OCI-M1 (cell line): Measurements from ENCODE around the gene CLASP2.
"Not testable (repeated sequence)": the region's sequence is repeated elsewhere in the genome, so short reads cannot be mapped to it uniquely, and the experiment has no call there.

Experiments used
- DNase-seq: peaks from one replicate; lab custom pipeline; 2025; lab: John Stamatoyannopoulos, UW

CLASP2 gene

GRCh38 chr3:33453331-33453761 is 264.7 kb downstream of the CLASP2 start:
- DNase-seq: no peak

GRCh38 chr3:33451994-33452393 is 266.1 kb downstream of the CLASP2 start:
- DNase-seq: not testable (repeated sequence)

GRCh38 chr3:33447958-33448357 is 270.1 kb downstream of the CLASP2 start:
- no peak for DNase-seq

DNA sequence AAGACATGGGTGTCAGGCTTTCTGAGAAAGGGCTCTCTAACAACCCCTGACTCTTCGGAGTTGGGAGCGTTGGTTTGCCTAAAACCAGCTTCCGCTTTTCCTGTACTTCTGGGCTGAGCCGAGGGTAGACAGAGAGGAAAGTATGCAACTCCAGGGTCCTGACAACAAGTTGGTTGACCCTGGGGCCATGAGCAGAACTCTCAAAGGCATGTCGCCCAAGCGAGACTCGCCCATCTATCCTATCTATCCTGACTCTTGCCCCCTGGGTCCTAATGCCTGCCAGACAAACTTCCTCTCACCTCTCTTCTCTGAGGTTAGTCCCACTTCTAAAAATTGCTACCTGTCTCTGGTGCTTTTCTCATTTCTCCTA is 270.8 kb downstream of the CLASP2 start:
- DNase-seq: not testable (repeated sequence)
